Neural progenitor cell (in vitro differentiated cells): ENCODE data around the gene QKI. TPM values are rescaled to one million over a fixed set of nuclear protein-coding genes. Genes with fewer than 3 reads are reported as not detected.

Source experiments
- DNase-seq: peaks from one replicate; pipeline ENCODE4 v3.0.0-alpha.2; 2016; ENCODE audit warnings: low spot score
- H2AFZ ChIP-seq: fragments of 200-600 bp; sonication (generic); replicated peaks from 2 replicates; pipeline ENCODE4 v1.6.1; 2016; ENCODE audit warnings: antibody characterized with exemption
- H3F3A ChIP-seq: fragments of 200-600 bp; sonication (generic); 2 replicates; pipeline ENCODE4 v1.6.1; 2016; ENCODE audit warnings: antibody characterized with exemption, low read depth
- H3K27ac ChIP-seq: fragments of 200-600 bp; sonication (generic); 2 replicates; pipeline ENCODE4 v1.5.1; 2016; ENCODE audit warnings: mild to moderate bottlenecking
- H3K27me3 ChIP-seq: fragments of 200-600 bp; sonication (generic); 2 replicates; pipeline ENCODE4 v1.6.1; 2016; ENCODE audit warnings: mild to moderate bottlenecking, moderate library complexity
- H3K36me3 ChIP-seq: fragments of 200-600 bp; sonication (generic); 2 replicates; pipeline ENCODE4 v1.5.1; 2016
- H3K4me1 ChIP-seq: fragments of 200-600 bp; sonication (generic); 2 replicates; pipeline ENCODE4 v1.6.1; 2016; ENCODE audit warnings: mixed run types
- H3K4me2 ChIP-seq: fragments of 200-600 bp; sonication (generic); 2 replicates; pipeline ENCODE4 v1.6.1; 2016
- H3K4me3 ChIP-seq: fragments of 200-600 bp; sonication (generic); 2 replicates; pipeline ENCODE4 v1.5.1; 2016
- H3K79me2 ChIP-seq: fragments of 200-600 bp; sonication (generic); 2 replicates; pipeline ENCODE4 v1.6.1; 2016; ENCODE audit warnings: low read depth
- H3K9ac ChIP-seq: fragments of 200-600 bp; sonication (generic); 2 replicates; pipeline ENCODE4 v1.6.1; 2016
- H3K9me3 ChIP-seq: fragments of 200-600 bp; sonication (generic); 2 replicates; pipeline ENCODE4 v1.5.1; 2016; ENCODE audit warnings: low read depth
- H4K20me1 ChIP-seq: fragments of 200-600 bp; sonication (generic); 2 replicates; pipeline ENCODE4 v1.6.1; 2016; ENCODE audit warnings: low read depth
- H3K27ac Mint-ChIP-seq: 3 replicates; pipeline ENCODE4 v1.8.0; 2021; ENCODE audit warnings: mixed read lengths
- H3K27me3 Mint-ChIP-seq: 2 replicates; pipeline ENCODE4 v1.8.0; 2022; ENCODE audit warnings: low read depth, mild to moderate bottlenecking, inconsistent platforms, moderate library complexity, mixed read lengths; ENCODE audit not compliant: insufficient read depth
- H3K36me3 Mint-ChIP-seq: 3 replicates; pipeline ENCODE4 v1.8.0; 2021; ENCODE audit warnings: mixed read lengths
- H3K4me1 Mint-ChIP-seq: 3 replicates; pipeline ENCODE4 v1.8.0; 2021; ENCODE audit warnings: mixed read lengths
- H3K4me3 Mint-ChIP-seq: 3 replicates; pipeline ENCODE4 v1.8.0; 2021; ENCODE audit warnings: mild to moderate bottlenecking, moderate library complexity, mixed read lengths
- H3K9me3 Mint-ChIP-seq: 3 replicates; pipeline ENCODE4 v1.8.0; 2020; ENCODE audit warnings: mixed read lengths
- EZH2 ChIP-seq: fragments of 200-600 bp; sonication (generic); IDR thresholded peaks from 2 replicates; pipeline ENCODE4 v1.6.1; 2017; ENCODE audit warnings: antibody characterized with exemption, mild to moderate bottlenecking, moderate library complexity
- EZH2phosphoT487 ChIP-seq: fragments of 200-600 bp; sonication (generic); IDR thresholded peaks from 2 replicates; pipeline ENCODE4 v1.6.1; 2017; ENCODE audit warnings: antibody characterized with exemption
- total RNA-seq: library from RNA; depleted of rRNA; stranded (reverse); fragments of >200 nt; gene quantifications from 2 replicates; pipeline ENCODE4 v1.2.3, GENCODE V29; 2015; ENCODE audit warnings: low replicate concordance
- TF ChIP-seq, protein P1 (sequence below): fragments of 200-600 bp; sonication (generic); IDR thresholded peaks from 2 replicates; pipeline ENCODE4 v1.5.1; 2017; ENCODE audit warnings: antibody characterized with exemption, mild to moderate bottlenecking

Gene QKI
- total RNA-seq, 1 donor from 2014 or later = 212 TPM

DNA sequence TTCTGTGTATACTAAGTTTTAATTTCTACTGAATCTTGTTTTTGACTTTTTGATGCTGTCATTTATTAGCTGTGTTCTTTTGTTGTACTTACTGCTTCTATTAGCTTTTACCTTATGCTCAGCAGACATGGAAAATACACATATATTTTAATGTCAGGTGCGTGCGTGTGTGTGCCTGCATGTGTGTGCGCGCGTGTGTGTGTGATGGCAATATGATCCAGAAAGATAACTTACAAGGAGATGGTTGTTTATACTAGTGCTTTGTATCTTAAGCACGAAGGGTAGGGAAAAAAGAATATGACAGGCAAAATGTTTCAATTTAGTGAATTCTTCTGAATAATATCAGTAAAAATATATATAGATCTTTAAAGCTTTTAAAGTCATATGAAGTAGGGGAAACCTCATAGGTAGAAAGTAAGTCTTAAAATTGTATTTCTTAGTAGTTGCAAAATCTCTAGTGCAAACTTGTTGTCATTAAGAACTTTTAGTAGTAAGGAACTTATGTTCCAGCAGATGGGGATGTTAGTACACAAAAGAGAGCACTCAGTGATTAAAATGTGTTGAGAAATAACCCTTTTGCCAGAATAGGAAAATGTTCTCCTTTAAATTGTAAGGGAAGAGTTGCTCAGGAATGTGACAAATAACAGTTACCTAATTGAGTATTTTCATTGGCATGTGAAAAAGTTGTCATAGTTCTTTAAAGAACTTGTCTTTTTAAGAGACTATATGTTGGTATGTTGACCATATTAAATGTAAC lies 13.2 kb downstream of the QKI start:
- Histone ChIP-seq H3K27ac (no peak overlapping the region), H3K36me3 (no peaks in the 10 kb centered on the region), H3K79me2 (peaks cover 100% of the 10 kb centered on the region), H3K9ac (no peak overlapping the region), H3K4me1 (peaks cover 46% of the 10 kb centered on the region), H2AFZ (no peak overlapping the region), H3F3A (no peaks in the 10 kb centered on the region), H3K4me3 (no peak overlapping the region), H3K27me3 (no peaks in the 10 kb centered on the region), H3K4me2 (no peak overlapping the region), H3K9me3 (no peaks in the 10 kb centered on the region), H4K20me1 (peaks cover 90% of the 10 kb centered on the region)
- Mint-ChIP-seq H3K9me3 (peaks cover 66% of the 10 kb centered on the region), H3K36me3 (peaks cover 61% of the 10 kb centered on the region), H3K4me1 (peaks cover 2% of the 10 kb centered on the region), H3K27ac (no peak overlapping the region), H3K27me3 (no peaks in the 10 kb centered on the region), H3K4me3 (no peak overlapping the region)
- DNase-seq = peak; percentile 57
- no peak for TF ChIP-seq EZH2phosphoT487
- TF ChIP-seq EZH2 = no peak
- TF ChIP-seq, protein P1, sequence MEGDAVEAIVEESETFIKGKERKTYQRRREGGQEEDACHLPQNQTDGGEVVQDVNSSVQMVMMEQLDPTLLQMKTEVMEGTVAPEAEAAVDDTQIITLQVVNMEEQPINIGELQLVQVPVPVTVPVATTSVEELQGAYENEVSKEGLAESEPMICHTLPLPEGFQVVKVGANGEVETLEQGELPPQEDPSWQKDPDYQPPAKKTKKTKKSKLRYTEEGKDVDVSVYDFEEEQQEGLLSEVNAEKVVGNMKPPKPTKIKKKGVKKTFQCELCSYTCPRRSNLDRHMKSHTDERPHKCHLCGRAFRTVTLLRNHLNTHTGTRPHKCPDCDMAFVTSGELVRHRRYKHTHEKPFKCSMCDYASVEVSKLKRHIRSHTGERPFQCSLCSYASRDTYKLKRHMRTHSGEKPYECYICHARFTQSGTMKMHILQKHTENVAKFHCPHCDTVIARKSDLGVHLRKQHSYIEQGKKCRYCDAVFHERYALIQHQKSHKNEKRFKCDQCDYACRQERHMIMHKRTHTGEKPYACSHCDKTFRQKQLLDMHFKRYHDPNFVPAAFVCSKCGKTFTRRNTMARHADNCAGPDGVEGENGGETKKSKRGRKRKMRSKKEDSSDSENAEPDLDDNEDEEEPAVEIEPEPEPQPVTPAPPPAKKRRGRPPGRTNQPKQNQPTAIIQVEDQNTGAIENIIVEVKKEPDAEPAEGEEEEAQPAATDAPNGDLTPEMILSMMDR = peak; percentile 56

DNA sequence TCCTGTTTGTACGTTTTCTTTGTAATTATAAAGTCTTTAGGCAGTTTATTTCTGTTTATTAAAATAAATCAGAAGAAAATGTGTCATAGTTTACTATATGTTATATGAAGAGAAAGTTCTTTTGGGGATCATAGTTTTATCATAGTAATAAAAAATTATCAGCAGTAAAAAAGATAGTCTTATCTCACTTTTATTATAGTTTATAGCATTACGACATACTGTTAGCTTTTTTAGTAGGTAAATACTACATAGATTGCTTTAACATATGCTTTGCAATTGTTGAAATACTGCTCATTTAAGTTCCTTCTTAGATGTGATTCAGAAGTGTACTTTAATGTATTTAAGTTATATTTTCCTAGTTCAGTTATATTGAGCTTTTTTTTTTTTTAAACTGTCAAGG lies 13.9 kb downstream of the QKI start:
- Histone ChIP-seq H3K9ac (no peak overlapping the region), H3K27me3 (no peaks in the 10 kb centered on the region), H3F3A (no peaks in the 10 kb centered on the region), H3K9me3 (no peaks in the 10 kb centered on the region), H3K4me2 (no peak overlapping the region), H3K79me2 (peaks cover 100% of the 10 kb centered on the region), H3K36me3 (no peaks in the 10 kb centered on the region), H2AFZ (no peak overlapping the region), H3K27ac (no peak overlapping the region), H4K20me1 (peaks cover 90% of the 10 kb centered on the region), H3K4me1 (peaks cover 40% of the 10 kb centered on the region), H3K4me3 (no peak overlapping the region)
- Mint-ChIP-seq H3K4me3 (no peak overlapping the region), H3K36me3 (peaks cover 63% of the 10 kb centered on the region), H3K27me3 (no peaks in the 10 kb centered on the region), H3K9me3 (peaks cover 69% of the 10 kb centered on the region), H3K27ac (no peak overlapping the region), H3K4me1 (peaks cover 2% of the 10 kb centered on the region)
- no peak for TF ChIP-seq EZH2phosphoT487
- TF ChIP-seq EZH2 = no peak
- TF ChIP-seq, protein P1 = no peak
- DNase-seq = no peak

DNA sequence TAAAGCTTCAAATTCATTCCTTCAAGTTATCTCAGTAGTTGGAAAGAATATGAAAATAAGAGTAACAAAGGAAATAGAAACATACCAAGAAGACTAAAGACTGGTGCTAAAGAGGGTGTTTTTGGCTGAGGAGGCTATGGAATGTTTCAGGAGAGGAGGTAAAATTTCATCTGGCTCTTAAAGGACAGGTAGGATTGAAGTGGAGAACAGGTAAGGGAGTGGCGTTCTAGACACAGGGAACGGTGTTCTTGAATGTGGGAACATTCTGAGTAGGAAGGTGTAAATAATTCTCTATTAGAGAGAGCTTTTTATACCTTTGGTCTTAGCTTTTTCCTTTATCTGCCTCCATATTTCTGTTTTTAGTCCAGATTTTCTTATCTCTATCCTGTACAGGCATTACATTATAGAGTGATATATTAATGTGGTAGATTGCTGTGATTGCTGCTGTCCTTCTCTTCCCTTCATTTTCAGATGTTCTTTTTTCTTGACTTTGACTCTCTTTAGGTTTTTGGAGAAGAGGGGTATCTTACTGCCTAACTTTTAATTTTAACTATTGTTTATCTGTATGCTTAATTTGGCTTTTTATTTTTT lies 15.4 kb downstream of the QKI start:
- H3K9ac ChIP-seq = no peak overlapping the region
- H3K4me3 Mint-ChIP-seq = no peak overlapping the region
- H3K27ac Mint-ChIP-seq = no peak overlapping the region
- peaks cover 100% of the 10 kb centered on the region for H3K79me2 ChIP-seq
- DNase-seq = no peak
- H3K27me3 ChIP-seq = no peaks in the 10 kb centered on the region
- H3K27ac ChIP-seq = no peak overlapping the region
- peaks cover 57% of the 10 kb centered on the region for H3K36me3 Mint-ChIP-seq
- H3K4me3 ChIP-seq = no peak overlapping the region
- H3K4me1 Mint-ChIP-seq = no peaks in the 10 kb centered on the region
- peaks cover 65% of the 10 kb centered on the region for H3K9me3 Mint-ChIP-seq
- TF ChIP-seq, protein P1 = no peak
- no peak for TF ChIP-seq EZH2phosphoT487
- TF ChIP-seq EZH2 = no peak
- no peak overlapping the region for H2AFZ ChIP-seq
- H3K4me2 ChIP-seq = no peak overlapping the region
- no peaks in the 10 kb centered on the region for H3K36me3 ChIP-seq
- H3K4me1 ChIP-seq = peaks cover 40% of the 10 kb centered on the region
- H3K27me3 Mint-ChIP-seq = peaks cover 3% of the 10 kb centered on the region
- no peaks in the 10 kb centered on the region for H3F3A ChIP-seq
- H3K9me3 ChIP-seq = no peaks in the 10 kb centered on the region
- peaks cover 87% of the 10 kb centered on the region for H4K20me1 ChIP-seq
